Testis (tissue), 2 donors: ENCODE results near the gene SLC12A6.

ENCODE experiments used
- POLR2A ChIP-seq: fragments of 450-650 bp; IDR thresholded peaks from one replicate; pipeline ENCODE4 v1.6.1; 2017; ENCODE audit warnings: antibody characterized with exemption, mild to moderate bottlenecking, moderate library complexity
- TF ChIP-seq, protein P1 (sequence below), 3 experiments: fragments of 450-650 bp in 2 of 3; fragments of 200-600 bp in 1 of 3; sonication (generic) in 1 of 3; IDR thresholded peaks; one replicate each; pipeline ENCODE4 v1.5.1; 2016 to 2019; ENCODE audit warnings: antibody characterized with exemption in 3 of 3, mild to moderate bottlenecking in 2 of 3, moderate library complexity in 1 of 3

DNA sequence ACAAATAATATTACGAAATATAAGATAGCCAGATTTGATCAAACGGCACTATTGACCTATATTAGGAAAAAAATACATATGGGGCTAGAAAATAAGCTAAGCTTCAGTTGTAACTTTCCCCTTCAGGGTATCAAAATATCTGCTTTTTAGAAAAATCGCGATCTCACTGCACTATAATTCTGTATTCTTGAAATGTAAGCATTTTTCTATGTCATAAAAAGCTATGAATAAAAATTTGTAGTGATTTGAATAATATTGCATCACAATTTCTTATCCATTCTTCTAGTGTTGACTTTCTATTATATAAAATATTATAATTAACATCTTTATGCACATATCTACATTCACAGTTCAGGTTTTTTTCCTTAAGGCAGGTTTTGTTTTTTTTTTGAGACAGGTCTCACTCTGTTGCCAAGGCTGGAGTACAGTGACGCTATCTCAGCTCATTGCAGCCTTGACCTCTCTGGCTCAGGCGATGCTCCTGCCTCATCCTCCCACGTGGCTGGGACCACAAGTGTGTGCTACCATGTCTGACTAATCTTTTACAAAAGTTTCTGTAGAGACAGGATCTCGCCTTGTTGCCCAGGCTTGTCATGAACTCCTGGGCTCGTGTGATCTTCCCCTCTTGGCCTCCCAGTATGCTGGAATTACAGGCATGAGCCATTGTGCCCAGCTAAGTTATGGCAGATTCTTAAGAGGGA, 91.2 kb downstream of the SLC12A6 start:
- TF ChIP-seq, protein P1, sequence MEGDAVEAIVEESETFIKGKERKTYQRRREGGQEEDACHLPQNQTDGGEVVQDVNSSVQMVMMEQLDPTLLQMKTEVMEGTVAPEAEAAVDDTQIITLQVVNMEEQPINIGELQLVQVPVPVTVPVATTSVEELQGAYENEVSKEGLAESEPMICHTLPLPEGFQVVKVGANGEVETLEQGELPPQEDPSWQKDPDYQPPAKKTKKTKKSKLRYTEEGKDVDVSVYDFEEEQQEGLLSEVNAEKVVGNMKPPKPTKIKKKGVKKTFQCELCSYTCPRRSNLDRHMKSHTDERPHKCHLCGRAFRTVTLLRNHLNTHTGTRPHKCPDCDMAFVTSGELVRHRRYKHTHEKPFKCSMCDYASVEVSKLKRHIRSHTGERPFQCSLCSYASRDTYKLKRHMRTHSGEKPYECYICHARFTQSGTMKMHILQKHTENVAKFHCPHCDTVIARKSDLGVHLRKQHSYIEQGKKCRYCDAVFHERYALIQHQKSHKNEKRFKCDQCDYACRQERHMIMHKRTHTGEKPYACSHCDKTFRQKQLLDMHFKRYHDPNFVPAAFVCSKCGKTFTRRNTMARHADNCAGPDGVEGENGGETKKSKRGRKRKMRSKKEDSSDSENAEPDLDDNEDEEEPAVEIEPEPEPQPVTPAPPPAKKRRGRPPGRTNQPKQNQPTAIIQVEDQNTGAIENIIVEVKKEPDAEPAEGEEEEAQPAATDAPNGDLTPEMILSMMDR (IDR thresholded peaks at IDR 0.05), result no peak
- no peak for TF ChIP-seq POLR2A
